HEK293 (cell line): Measurements from ENCODE around the gene ACSM4.

Source experiments
- CTCF ChIA-PET: fragments of 350-600 bp; formaldehyde crosslinking; extraction: SDS; loops from one replicate; lab custom pipeline; 2021; ENCODE audit warnings: antibody characterized with exemption; lab: Yijun Ruan, JAX
- POLR2A ChIA-PET: fragments of 300-600 bp; formaldehyde crosslinking; extraction: SDS; loops from one replicate; lab custom pipeline; 2020; ENCODE audit warnings: antibody characterized with exemption, inconsistent platforms; lab: Yijun Ruan, JAX
- H3K27ac ChIP-seq: fragments of 200-500 bp; sonication (Bioruptor generic); 2 replicates; pipeline ENCODE4 v1.5.1; 2014; ENCODE audit warnings: low read depth, low read length, control low read depth, inconsistent platforms; ENCODE audit errors: extremely low read depth
- H3K36me3 ChIP-seq, 2 experiments: fragments of 200-500 bp in 1 of 2; sonication (Bioruptor generic) in 1 of 2; 1 replicate in 1 of 2; 2 replicates in 1 of 2; pipeline ENCODE4 v1.5.1; 2014 to 2017; ENCODE audit warnings: inconsistent platforms in 2 of 2, low read length in 2 of 2; ENCODE audit not compliant: control insufficient read depth in 2 of 2, insufficient read depth in 1 of 2
- H3K4me1 ChIP-seq: fragments of 200-500 bp; sonication (Bioruptor generic); 2 replicates; pipeline ENCODE4 v1.5.1; 2014; ENCODE audit warnings: mild to moderate bottlenecking, low read length, inconsistent platforms; ENCODE audit not compliant: control insufficient read depth, insufficient read depth
- H3K4me3 ChIP-seq: 2 replicates; pipeline ENCODE4 v1.5.1; 2011; ENCODE audit warnings: low read depth, mild to moderate bottlenecking, control low read depth, low read length, moderate library complexity
- H3K9me3 ChIP-seq: fragments of 200-500 bp; sonication (Bioruptor generic); 2 replicates; pipeline ENCODE4 v1.5.1; 2014; ENCODE audit warnings: low read depth, low read length, inconsistent platforms; ENCODE audit not compliant: control insufficient read depth, insufficient read depth
- CTCF ChIP-seq: fragments of 450-650 bp; formaldehyde crosslinking; IDR thresholded peaks from 2 replicates; pipeline ENCODE4 v1.5.1; 2016; ENCODE audit warnings: missing biosample characterization, missing genetic modification characterization
- TSHZ1 ChIP-seq: fragments of 450-650 bp; formaldehyde crosslinking; IDR thresholded peaks from 2 replicates; pipeline ENCODE4 v1.5.1; 2016; ENCODE audit warnings: missing biosample characterization, missing genetic modification characterization, borderline replicate concordance
- ZEB2 ChIP-seq: fragments of 450-650 bp; formaldehyde crosslinking; IDR thresholded peaks from 2 replicates; pipeline ENCODE4 v1.5.1; 2016; ENCODE audit warnings: missing biosample characterization, missing genetic modification characterization
- ZNF114 ChIP-seq: fragments of 450-650 bp; formaldehyde crosslinking; IDR thresholded peaks from 2 replicates; pipeline ENCODE4 v1.5.0; 2017; ENCODE audit warnings: missing biosample characterization, missing genetic modification characterization
- ZNF121 ChIP-seq: fragments of 450-650 bp; formaldehyde crosslinking; IDR thresholded peaks from 2 replicates; pipeline ENCODE4 v1.5.1; 2016; ENCODE audit warnings: missing biosample characterization, missing genetic modification characterization
- ZNF132 ChIP-seq: fragments of 450-650 bp; formaldehyde crosslinking; IDR thresholded peaks from 2 replicates; pipeline ENCODE4 v1.5.1; 2017; ENCODE audit warnings: missing biosample characterization, missing genetic modification characterization, borderline replicate concordance
- ZNF138 ChIP-seq: fragments of 450-650 bp; formaldehyde crosslinking; IDR thresholded peaks from 2 replicates; pipeline ENCODE4 v1.5.1; 2016; ENCODE audit warnings: missing biosample characterization, missing genetic modification characterization, borderline replicate concordance
- ZNF140 ChIP-seq: fragments of 450-650 bp; formaldehyde crosslinking; IDR thresholded peaks from 2 replicates; pipeline ENCODE4 v1.5.1; 2016; ENCODE audit warnings: missing biosample characterization, missing genetic modification characterization
- ZNF221 ChIP-seq: fragments of 450-650 bp; formaldehyde crosslinking; IDR thresholded peaks from 2 replicates; pipeline ENCODE4 v1.5.1; 2017; ENCODE audit warnings: missing biosample characterization, missing genetic modification characterization, borderline replicate concordance
- ZNF37A ChIP-seq: fragments of 450-650 bp; IDR thresholded peaks from 2 replicates; pipeline ENCODE4 v1.5.1; 2018; ENCODE audit warnings: missing biosample characterization, missing genetic modification characterization
- ZNF501 ChIP-seq: fragments of 450-650 bp; formaldehyde crosslinking; IDR thresholded peaks from 2 replicates; pipeline ENCODE4 v1.5.1; 2016; ENCODE audit warnings: missing biosample characterization, missing genetic modification characterization
- ZNF629 ChIP-seq: fragments of 450-650 bp; formaldehyde crosslinking; IDR thresholded peaks from 2 replicates; pipeline ENCODE4 v1.5.1; 2017; ENCODE audit warnings: missing biosample characterization, missing genetic modification characterization
- ZNF654 ChIP-seq: fragments of 450-650 bp; formaldehyde crosslinking; IDR thresholded peaks from 2 replicates; pipeline ENCODE4 v1.5.1; 2016; ENCODE audit warnings: low read depth, missing biosample characterization, missing genetic modification characterization
- ZNF660 ChIP-seq: fragments of 450-650 bp; IDR thresholded peaks from 2 replicates; pipeline ENCODE4 v1.5.1; 2018; ENCODE audit warnings: missing biosample characterization, mild to moderate bottlenecking, missing genetic modification characterization
- ZSCAN18 ChIP-seq: fragments of 450-650 bp; formaldehyde crosslinking; IDR thresholded peaks from 2 replicates; pipeline ENCODE4 v1.5.1; 2016; ENCODE audit warnings: missing biosample characterization, missing genetic modification characterization
- TF ChIP-seq, protein P1 (sequence below): fragments of 450-650 bp; formaldehyde crosslinking; IDR thresholded peaks from 2 replicates; pipeline ENCODE4 v1.5.1; 2016; ENCODE audit warnings: missing biosample characterization, missing genetic modification characterization

The ACSM4 gene

DNA sequence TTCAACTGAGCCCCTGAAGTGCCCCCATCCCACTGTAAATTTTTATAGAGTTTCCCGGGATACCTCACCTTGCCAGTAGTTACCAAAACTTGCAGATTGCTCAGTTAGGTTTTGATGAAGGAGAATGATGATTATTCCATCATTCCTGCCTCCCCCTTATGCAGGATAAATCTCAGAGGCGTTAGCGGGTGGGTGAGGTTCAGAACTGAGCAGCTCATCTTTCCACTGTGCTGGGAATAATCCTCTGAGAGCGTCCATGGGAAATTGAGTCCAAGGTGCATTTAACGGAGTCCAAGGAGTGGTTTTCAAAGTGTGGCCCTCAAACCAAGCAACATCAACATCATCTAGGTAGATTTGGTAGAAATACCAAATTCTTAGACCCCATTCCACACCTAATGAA, 18.7 kb downstream of the ACSM4 start:
- no peak overlapping the region for H3K4me3 ChIP-seq

More for the DNA sequence above, 18.7 kb downstream of the ACSM4 start:
- no peaks in the 10 kb centered on the region for H3K36me3 ChIP-seq
- POLR2A ChIA-PET = no interaction called here
- CTCF ChIA-PET = interaction anchor here (1.3 kb wide), 1 partner anchor 102 kb away, joined by 3 read pairs; no protein-coding TSS in a partner anchor
- no peaks in the 10 kb centered on the region for H3K4me1 ChIP-seq
- TF ChIP-seq ZNF114 (tag by site-specific recombination) (no peak), ZNF629 (tag by site-specific recombination) (no peak), ZSCAN18 (tag by site-specific recombination) (no peak), ZNF138 (tag by site-specific recombination) (no peak), ZNF37A (no peak), ZNF654 (tag by site-specific recombination) (no peak), CTCF (tag by site-specific recombination) (no peak), ZNF660 (tag by site-specific recombination) (no peak), ZNF140 (no peak), ZNF501 (tag by site-specific recombination) (no peak), ZNF121 (tag by site-specific recombination) (no peak), ZNF132 (tag by site-specific recombination) (no peak), ZNF221 (no peak), TSHZ1 (tag by site-specific recombination) (no peak), ZEB2 (no peak)
- TF ChIP-seq, protein P1, sequence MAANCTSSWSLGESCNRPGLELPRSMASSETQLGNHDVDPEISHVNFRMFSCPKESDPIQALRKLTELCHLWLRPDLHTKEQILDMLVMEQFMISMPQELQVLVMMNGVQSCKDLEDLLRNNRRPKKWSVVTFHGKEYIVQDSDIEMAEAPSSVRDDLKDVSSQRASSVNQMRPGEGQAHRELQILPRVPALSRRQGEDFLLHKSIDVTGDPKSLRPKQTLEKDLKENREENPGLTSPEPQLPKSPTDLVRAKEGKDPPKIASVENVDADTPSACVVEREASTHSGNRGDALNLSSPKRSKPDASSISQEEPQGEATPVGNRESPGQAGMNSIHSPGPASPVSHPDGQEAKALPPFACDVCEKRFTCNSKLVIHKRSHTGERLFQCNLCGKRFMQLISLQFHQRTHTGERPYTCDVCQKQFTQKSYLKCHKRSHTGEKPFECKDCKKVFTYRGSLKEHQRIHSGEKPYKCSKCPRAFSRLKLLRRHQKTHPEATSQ (tag by site-specific recombination) = no peak
- TF ChIP-seq, all 188 proteins: peak for 0
- Histone ChIP-seq H3K9me3 (no peaks in the 10 kb centered on the region), H3K27ac (no peak overlapping the region)
